Kidney tubule cell (primary cell): ENCODE data around the gene CDYL2.
"Not testable (repeated sequence)": the region's sequence is repeated elsewhere in the genome, so short reads cannot be mapped to it uniquely, and the experiment has no call there.

Source experiments
- DNase-seq: peaks from one replicate; pipeline ENCODE4 v3.0.0-alpha.2; 2018; ENCODE audit warnings: low spot score

CDYL2 gene

GRCh38 chr16:80670170-80670865, 134.1 kb downstream of the CDYL2 start:
- no peak for DNase-seq

- DNase-seq: no peak
Observed at GRCh38 chr16:80669673-80670072, 134.7 kb downstream of the CDYL2 start.

- no peak for DNase-seq
Observed at GRCh38 chr16:80667925-80668324, 136.5 kb downstream of the CDYL2 start.

GRCh38 chr16:80667251-80667560, 137.2 kb downstream of the CDYL2 start:
- peak; percentile 43 for DNase-seq

- no peak for DNase-seq
Observed at GRCh38 chr16:80666378-80667250, 137.8 kb downstream of the CDYL2 start.

- DNase-seq: no peak
Observed at GRCh38 chr16:80665356-80665755, 139.0 kb downstream of the CDYL2 start.

- no peak for DNase-seq
Observed at GRCh38 chr16:80664786-80665185, 139.6 kb downstream of the CDYL2 start.

- DNase-seq: no peak
Observed at GRCh38 chr16:80664226-80664625, 140.2 kb downstream of the CDYL2 start.

GRCh38 chr16:80663078-80663477, 141.3 kb downstream of the CDYL2 start:
- no peak for DNase-seq

- DNase-seq: no peak
Observed at GRCh38 chr16:80659865-80660264, 144.5 kb downstream of the CDYL2 start.

GRCh38 chr16:80656711-80657150, 147.7 kb downstream of the CDYL2 start:
- DNase-seq: no peak

- no peak for DNase-seq
Observed at GRCh38 chr16:80656161-80656560, 148.2 kb downstream of the CDYL2 start.

- DNase-seq: no peak
Observed at GRCh38 chr16:80655751-80656150, 148.6 kb downstream of the CDYL2 start.

- DNase-seq: no peak
Observed at GRCh38 chr16:80654094-80654862, 150.1 kb downstream of the CDYL2 start.

- no peak for DNase-seq
Observed at GRCh38 chr16:80652441-80652840, 152.0 kb downstream of the CDYL2 start.

- DNase-seq: not testable (repeated sequence)
Observed at GRCh38 chr16:80650281-80650680, 154.1 kb downstream of the CDYL2 start.

- no peak for DNase-seq
Observed at GRCh38 chr16:80640316-80640715, 164.1 kb downstream of the CDYL2 start.

GRCh38 chr16:80639636-80640035, 164.8 kb downstream of the CDYL2 start:
- no peak for DNase-seq

- no peak for DNase-seq
Observed at GRCh38 chr16:80637621-80638020, 166.8 kb downstream of the CDYL2 start.

GRCh38 chr16:80631581-80631980, 172.8 kb downstream of the CDYL2 start:
- peak; percentile 12 for DNase-seq

- no peak for DNase-seq
Observed at GRCh38 chr16:80628254-80628653, 176.1 kb downstream of the CDYL2 start.

- no peak for DNase-seq
Observed at GRCh38 chr16:80627108-80627507, 177.3 kb downstream of the CDYL2 start.

GRCh38 chr16:80623376-80623775, 181.0 kb downstream of the CDYL2 start:
- no peak for DNase-seq
